HG03354 (cell line): Measurements from ENCODE around the gene AFG1L.
"Not testable (repeated sequence)": the region's sequence is repeated elsewhere in the genome, so short reads cannot be mapped to it uniquely, and the experiment has no call there.

Experiments
- ATAC-seq: cut with Tn5 transposase; IDR thresholded peaks from one replicate; pipeline ENCODE4 v1.9.1; 2021; ENCODE audit warnings: mild to moderate bottlenecking; ENCODE audit not compliant: unreplicated experiment, poor library complexity, severe bottlenecking

Gene AFG1L

DNA sequence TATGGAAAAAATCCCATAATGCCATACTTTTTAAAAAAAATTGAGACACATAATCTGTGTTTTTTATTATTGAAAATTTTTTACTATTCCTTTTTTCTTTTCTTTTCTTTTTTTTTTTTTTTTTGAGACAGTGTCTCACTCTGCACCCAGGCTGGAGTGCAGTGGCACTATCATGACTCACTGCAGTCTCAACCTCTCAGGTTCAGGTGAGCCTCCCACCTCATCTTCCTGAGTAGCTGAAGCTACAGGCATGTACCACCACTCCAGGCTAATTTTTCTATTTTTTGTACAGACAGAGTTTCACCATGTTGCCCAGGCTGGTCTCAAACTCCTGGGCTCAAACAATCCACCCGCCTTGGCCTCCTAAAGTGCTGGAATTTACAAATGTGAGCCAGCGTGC is 100.4 kb downstream of the AFG1L start:
- no peak for ATAC-seq

DNA sequence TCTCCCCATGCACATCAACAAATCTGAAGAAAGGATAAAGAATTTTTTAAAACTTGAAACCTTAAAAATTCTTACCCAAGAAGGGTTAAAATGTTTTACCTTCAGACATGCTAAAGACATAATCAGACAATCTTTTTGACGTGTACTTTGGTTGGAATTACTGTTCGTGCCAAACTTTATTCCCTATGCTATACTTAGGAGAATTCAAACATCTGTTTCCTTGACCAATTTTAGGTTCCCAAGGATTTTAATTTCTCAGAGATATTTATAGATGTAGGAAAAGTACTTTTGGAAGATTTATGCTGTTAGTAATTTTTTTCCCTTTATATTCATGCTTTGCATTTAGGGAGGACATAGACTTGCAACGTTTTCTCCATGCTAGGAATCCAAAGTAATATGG is 108.4 kb downstream of the AFG1L start:
- no peak for ATAC-seq

DNA sequence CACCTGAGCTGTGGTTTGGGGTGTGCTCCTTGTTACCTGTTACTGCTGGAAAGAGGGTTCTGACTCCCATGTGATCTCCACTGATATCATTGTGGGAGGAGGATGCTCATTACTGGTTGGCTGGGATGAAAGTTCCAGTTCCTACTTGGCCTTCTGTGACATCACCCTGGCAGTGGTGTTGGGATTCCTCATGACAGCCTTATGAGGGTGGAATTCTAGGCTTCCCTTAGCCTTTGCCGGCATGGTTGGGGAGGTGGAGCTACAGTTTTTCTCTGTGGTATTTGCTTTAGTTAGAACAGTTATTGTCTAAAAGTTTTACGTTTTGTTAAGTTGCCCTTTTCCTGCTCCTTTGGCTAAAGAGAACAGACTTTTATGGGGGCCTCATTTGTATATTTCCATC is 112.1 kb downstream of the AFG1L start:
- ATAC-seq: no peak

DNA sequence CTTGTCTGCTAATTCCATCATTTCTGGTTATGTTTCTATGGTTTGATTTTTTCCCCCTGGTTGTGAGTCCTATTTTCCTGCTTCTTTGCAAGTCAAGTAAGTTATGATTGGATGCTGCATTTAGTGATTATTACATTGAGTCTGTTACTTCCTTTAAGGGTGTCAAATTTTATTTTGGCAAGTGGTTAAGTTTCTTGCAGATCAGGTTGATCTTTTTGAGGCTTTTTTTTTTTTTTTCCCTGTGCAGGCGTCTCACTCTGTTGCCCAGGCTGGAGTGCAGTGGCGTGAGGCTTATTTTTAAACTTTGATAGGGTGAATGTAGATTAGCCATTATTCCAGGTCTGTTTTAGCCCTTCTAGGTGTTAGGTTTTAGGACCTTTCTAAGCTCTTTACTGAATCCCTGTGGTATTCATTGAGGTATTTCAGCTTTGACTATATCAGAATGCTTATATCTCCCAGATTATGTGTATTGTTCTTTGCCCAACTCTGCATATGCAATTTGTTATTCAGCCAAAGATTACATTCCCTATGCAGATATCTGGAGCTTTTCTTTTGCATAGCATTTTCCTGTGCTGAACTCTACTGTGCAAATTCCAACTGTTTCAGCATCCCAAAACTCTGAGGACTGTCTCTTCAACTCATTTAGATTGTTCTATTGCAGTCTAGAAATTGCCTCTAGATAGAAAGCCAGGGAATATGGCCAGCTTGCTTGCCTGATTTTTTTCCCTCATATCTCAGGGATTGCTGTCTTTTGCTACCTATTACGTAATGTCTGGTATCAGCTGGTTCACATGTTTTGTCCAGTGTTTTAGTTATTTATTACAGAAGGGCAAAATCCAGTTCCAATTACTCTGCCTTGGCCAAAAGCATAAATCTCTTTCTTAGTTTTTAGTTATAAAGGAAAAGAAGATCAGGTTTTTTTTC is 113.3 kb downstream of the AFG1L start:
- ATAC-seq: no peak

DNA sequence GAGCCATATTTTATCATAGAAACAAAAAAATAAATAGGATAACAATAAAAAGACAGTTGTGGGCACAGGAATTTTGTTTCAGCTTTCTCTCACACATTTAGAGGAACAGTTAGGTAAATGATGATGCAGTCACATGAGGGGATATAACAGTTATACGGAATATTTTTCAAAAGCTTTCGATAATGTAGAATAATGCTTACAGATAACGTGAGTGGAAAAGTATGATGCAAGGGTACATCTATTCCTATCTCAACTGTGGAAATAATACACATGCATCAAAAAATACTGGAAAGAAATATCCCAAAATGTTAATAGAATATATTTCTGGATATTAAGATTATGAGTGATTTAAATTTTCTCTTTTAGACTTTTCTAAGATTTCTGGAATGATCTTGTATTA is 114.0 kb downstream of the AFG1L start:
- ATAC-seq: no peak

DNA sequence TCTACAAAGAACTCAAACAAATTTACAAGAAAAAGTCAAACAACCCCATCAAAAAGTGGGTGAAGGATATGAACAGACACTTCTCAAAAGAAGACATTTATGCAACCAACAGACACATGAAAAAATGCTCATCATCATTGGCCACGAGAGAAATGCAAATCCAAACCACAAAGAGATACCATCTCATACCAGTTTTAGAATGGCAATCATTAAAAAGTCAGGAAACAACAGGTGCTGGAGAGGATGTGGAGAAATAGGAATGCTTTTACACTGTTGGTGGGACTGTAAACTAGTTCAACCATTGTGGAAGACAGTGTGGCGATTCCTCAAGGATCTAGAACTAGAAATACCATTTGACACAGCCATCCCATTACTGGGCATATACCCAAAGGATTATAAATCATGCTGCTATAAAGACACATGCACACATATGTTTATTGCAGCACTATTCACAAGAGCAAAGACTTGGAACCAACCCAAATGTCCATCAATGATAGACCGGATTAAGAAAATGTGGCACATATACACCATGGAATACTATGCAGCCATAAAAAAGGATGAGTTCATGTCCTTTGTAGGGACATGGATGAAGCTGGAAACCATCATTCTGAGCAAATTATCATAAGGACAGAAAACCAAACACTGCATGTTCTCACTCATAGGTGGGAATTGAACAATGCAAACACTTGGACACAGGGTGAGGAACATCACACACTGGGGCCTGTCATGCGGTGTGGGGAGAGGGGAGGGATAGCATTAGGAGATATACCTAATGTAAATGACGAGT is 121.4 kb downstream of the AFG1L start:
- not testable (repeated sequence) for ATAC-seq

DNA sequence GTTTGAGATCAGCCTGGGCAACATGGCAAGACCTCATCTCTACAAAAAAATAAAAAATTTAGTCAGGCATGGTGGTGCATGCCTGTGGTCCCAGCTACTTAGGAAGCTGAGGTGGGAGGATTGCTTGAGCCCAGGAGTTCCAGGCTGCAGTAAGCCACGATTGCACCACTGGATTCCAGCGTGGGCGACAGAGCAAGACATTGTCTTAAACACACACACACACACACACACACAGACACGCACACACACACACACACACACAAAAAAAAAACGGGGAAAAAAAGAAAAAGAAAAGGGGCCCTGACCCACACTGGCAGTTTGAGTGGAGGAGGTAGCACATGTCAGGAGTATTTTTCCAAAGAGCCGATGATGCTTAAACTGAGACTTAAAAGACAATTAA is 122.2 kb downstream of the AFG1L start:
- ATAC-seq: no peak

DNA sequence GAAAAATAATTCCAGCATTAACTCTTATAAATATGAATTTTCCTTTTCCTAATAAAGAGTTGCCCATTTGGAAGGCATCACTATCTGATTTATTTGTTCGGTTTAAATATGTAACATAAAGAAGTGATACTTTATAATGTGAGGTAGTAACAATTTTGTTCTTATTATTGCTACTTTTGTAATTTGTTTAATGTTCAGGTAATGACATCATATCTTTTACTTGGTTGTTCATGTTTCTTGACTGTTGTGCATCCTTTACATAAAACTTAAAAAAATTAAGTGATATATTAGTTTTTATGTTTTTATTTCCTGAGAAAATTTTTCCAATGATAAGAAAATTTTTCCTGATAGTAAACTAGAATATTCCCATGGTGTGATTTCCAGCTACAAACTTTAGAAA is 124.6 kb downstream of the AFG1L start:
- no peak for ATAC-seq

DNA sequence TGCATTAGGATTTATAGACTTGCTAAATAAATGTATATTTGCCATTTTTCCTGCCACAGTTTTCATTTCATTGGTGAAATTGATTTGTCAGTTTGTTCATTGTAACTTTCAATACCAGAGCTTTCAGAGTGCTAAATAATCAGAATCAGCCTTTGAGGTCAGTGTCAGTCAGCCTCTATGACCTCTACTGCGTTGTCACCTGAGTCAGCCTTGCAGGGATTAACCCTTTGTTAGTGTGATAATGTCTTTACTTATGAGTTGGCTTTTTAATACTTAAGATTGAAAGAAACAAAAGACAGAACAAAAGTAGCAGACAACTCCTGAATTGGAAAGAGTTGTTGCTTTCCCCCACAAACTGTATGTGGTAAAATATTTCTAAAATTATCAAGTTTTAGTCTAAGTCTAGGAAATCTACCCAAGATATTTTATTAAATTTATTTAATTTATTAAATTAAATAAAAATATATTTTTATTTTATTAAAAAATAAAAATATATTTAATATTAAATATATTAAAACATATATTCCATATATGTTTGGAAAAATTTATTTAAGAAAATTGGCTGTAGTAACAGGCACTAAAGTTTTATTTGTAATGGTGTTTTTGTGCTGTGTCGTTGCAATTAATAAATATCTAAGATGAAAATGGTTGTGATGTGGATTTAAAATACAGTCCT is 125.2 kb downstream of the AFG1L start:
- ATAC-seq: no peak

DNA sequence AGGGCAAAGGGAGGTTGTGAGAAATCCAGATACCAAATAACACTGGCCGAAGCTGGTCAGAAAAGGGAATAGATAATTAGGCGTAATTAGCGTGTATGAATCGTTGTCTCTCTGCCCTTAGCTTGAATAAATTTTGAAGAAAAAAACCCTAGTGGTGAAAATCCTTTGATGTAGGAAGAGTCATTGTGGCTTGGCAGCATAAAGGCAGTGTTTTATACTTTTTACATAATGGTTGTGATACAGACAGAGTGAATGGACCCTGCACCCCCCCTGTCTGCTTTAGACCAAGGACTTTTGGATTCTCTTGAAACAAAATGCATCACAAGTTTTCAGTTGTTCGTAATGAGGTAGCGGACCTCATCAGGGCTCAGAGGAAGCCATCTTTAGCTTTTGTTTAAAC is 126.5 kb downstream of the AFG1L start:
- no peak for ATAC-seq

DNA sequence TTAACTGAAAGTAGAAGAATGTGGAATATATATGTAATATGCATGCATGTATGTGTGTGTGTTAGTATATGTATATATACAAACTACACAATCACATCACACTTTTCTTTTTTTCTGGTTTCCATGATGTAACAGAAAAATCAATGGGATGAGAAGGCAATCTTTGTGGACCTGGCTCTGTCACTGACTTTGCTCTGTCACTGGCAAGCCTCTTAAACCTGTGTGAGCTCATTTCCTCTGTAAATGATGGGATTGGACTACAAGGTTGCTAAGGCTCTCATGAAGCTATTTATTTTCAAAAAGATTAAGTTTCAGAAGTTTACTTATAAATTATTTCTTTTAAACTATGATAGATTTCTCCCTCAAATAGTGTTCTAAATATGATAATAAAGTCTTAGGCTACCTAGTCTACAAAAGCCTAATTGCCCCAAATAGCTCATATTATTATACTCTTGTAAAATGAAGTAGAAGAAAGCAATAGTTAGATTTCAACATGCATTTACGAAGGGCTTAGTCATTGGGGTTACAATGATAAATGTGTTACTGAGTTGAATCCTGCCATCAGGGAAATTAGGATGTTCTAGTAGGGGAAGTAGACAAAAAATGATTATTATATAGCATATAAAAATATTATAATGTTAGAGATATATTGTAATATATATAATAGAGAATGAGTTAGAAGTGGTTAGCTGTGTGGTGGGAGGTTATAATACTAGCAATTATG is 129.3 kb downstream of the AFG1L start:
- ATAC-seq: no peak

DNA sequence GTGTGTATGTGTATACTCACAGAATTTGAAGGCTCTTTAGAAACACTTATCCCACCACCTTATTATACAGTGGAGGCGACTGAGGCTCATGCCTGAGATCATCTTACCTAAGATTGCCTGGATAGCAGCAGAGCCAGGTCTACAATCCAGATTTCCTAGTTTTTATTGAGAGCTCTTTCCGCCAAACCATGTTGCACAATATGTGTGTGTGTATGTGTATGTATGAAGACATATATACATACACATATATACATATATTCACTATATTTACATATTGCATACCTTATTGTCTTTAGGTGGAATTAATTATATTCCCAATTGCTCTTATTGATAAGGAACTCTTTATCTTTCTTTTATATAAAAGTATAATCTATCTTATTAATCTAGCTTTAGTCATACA is 130.6 kb downstream of the AFG1L start:
- no peak for ATAC-seq

DNA sequence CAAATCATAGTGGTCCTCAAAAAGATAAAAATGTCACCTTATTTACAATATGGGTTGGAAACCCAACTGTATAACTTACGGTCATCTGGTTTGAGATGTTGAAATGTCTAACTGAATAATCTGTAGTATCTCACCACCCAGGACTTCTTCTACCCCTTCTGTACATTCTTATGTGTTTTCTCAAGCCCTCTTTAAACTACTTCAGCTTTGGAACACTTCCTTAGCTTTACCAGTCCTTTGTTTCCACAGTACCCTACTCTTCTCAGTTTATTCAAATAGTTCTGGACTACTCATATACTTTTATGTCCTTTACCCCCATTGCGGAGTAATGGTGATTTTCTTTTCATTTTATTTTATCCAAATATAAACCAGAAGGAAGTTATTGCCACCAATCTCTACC is 137.3 kb downstream of the AFG1L start:
- ATAC-seq: no peak

DNA sequence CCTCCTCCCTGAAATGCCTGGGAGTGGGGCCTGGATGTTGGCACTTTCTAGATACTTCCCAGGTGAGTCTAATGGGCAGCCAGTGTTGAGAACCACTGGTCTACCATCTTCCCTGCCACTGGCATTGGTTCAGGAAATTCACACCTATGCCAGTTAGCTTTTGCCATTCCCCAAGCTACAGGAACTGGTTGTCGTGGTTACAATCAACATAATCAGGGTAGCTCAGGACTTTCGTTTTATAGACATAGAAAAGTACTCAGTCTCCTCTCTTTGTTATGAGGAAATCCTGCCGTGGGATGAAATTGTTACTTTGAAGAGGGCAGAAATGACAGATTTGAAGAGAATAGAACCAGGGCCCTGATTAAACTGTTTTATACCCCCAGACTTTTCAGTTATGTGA is 137.9 kb downstream of the AFG1L start:
- ATAC-seq: no peak

DNA sequence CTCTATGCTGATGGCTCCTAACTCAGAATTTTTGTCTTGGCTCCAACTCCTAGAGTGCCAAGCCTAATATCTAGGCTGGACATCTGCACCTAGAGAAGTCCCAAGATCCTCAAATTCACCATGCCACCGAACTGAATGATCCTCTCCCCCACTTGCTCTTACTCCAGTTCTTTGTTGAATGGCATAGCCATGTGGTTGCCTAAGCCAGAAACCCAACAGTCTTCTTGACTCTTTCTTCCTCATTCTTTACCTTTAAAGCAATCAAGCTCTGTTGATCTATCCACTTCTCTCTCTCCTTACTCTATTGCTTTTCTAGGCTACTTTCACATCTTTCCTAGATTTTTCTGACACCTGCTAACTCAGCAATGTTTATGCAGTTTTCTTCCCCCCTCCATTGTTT is 139.4 kb downstream of the AFG1L start:
- ATAC-seq: no peak

DNA sequence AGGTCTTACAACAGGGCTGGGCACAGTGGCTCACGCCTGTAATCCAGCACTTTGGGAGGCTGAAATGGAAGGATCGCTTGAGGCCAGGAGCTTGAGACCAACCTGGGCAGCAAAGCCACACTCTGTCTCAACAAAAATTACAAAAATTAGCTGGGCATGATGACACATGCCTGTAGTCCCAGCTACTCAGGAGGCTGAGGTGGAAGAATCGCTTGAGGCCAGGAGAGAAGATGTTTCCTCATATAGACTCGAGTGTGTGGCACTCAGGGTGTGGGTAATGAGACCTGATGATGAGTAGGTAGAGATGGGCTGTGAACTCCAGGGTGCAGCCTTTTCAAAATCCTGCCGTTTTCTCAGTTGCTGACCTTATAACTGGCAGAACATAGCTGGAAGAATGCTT is 140.5 kb downstream of the AFG1L start:
- ATAC-seq: no peak

DNA sequence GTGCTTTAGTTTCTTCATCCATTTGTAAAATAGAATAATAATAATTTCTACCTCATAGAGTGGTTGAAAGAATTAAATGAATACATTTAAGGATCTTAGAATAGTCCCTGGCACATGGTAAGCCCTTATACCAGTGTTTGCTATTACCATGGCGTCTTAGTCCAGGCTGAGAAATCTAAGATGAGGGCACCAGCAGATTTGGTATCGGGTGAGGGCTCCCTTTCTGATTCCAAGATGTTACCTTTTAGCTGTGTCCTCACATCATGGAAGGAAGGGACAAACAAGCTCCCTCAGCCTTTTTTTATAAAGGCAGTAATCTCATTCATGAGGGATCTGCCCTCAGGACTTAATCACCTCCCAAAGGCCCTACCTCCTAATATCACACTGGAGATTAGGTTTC is 141.9 kb downstream of the AFG1L start:
- ATAC-seq: no peak

DNA sequence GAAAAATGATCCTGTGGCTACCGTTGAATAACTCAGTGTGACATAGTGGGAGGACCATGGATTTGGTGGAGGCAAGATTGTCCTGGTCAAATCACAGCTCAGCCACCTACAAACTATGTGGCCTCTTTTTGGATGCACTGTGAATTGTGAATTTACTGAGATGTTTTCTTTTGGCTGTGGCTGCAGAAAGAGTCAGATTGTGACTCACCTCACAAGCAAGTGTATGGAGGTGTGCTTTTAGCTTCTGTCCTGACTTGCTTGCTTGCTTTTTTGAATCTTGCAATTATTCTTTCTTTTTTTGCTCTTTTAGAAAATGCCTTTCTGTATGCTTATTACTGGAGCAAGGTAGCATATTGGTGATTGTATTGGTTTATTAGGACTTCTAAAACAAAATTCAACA is 143.0 kb downstream of the AFG1L start:
- no peak for ATAC-seq

DNA sequence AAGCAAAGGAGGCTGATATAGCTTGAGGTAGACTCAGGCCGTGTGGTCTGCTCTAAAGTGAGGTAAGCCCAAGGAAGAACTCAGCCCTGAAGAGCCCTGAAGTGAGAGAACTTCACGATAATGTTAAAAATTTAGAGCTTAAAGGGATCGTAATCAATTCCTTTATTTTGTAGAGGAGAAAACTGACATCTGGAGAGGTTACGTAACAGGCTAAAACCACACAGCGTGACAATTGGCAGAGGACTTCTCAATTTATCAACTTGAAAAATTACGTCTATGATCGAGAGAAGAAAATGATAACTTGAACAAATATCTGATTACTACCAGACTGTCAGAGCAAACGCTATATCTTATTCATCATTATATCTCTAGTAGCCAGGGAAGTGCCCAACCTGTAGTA is 144.1 kb downstream of the AFG1L start:
- no peak for ATAC-seq

DNA sequence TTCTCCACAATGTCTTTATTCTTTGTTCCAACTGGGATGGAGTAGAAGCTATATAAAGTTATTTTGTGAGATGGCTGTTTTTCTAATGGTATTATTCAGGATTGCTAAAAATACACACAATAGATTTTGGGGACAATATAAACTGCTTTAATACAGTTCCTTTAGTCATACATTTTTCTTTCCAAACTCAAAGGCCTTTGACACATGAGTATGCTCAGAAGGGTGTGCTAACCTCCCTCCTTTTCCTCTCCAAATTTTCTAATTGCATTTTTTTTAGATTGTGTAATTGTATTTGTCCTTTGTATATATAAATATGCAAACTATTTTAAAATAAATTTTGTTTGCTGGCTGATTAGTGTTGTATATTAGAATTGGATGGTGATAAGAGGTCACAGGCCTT is 146.3 kb downstream of the AFG1L start:
- ATAC-seq: no peak
